Measurements from ENCODE around the gene KSR1. TPM values are rescaled to one million over a fixed set of nuclear protein-coding genes. Genes with fewer than 3 reads are reported as not detected.
"Not testable (repeated sequence)": the region's sequence is repeated elsewhere in the genome, so short reads cannot be mapped to it uniquely, and the experiment has no call there.

The KSR1 gene
- total RNA-seq, 2 donors from 2014 or later = 33.7 to 46.3 TPM

DNA sequence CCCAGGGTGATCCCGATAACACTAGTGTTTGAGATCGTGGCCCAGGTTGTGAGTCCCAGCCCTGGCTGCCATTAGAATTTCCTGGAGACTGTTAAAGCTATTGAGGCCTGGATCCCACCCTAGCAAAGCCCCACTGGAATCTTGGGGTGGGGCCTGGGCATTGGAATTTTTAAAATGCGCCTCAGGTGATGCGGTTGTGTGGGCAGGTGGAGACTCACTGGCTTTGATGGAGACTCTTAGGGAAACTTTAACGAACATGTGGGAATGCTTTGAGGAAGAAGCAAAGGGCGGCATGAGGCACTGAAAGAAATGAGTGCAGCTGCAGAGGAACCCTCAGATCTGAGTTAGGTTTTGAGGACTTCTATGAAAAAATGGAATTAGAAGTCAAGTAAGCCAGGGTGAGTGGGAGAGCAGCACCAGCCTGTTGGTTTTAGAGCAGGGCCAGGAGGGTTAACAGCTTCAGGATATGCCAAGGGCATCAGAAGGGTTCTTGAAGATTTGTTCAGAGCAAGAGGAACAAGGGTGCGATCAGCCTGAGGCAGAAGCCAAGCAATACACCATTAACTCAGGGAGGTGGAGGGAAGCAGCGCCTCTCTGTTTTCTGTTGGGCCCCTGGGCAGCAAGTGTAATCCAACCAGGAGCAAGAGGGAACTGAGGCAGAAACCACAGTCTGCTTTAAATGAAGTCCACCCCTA lies 42.5 kb downstream of the KSR1 start:
- no peak overlapping the region for H3K27ac ChIP-seq (ENCODE audit: low read depth, low read length)

DNA sequence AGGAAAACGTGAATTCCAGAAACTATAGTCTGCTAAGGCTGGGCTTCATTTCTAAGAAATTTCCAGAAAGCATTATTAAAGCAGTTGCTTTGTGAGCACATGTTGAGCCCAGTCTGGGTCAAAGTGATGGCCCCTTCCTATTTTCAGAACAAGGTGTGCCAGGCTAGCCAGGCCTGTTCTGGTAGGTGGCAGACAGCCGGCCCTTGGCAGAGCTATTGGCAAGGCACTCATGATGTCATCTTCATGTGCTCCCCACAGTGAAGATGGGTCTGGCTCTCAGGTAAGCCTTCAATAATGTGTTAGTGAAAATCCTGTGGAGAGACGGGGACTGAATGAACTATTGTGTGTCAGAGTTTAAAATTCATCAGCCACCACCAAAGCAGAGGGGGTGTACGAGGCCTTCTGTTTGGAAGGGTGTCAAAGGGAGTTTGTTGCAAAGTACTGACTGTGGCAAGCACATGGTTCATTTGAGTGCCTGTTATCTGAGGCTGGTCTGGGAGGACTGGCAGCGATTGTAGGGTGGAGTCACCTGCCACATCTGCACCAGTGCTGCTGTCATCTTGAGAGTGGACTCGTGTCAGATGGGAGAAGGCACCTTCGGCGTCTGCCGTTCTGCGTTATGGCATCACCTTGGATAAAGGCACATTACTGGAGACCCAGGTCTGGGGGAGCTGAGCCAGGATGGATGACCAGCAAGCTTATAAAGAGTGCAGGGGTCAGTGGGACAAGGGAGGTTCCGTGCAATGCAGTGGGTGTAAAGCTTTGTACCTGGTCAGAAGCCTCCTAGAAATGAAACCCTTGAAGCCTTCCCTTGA lies 43.4 kb downstream of the KSR1 start:
- 92 to 95% methylated on average over 8 to 11 of the region's 11 CpGs for WGBS, 2 experiments (ENCODE audit: insufficient coverage in 1 of 2, insufficient read length in 1 of 2)
- Mint-ChIP-seq H3K4me1 (peaks cover 25% of the 10 kb centered on the region), H3K27ac (no peak overlapping the region), H3K4me3 (no peak overlapping the region), H3K27me3 (ENCODE audit: insufficient read depth) (no peaks in the 10 kb centered on the region), H3K9me3 (peaks cover 40% of the 10 kb centered on the region), H3K36me3 (ENCODE audit: low read depth) (peaks cover 50% of the 10 kb centered on the region)
- no peak for DNase-seq
- Histone ChIP-seq H3K27ac (ENCODE audit: low read depth, low read length) (no peak overlapping the region), H3K4me1 (ENCODE audit: control insufficient read depth, insufficient read depth, low read length) (peaks cover 6% of the 10 kb centered on the region), H3K9me3 (ENCODE audit: control insufficient read depth, low read length) (peaks cover 28% of the 10 kb centered on the region), H3K27me3 (ENCODE audit: control insufficient read depth, insufficient read depth, low read length, poor library complexity, severe bottlenecking) (no peaks in the 10 kb centered on the region), H3K4me3 (ENCODE audit: low read length) (no peak overlapping the region), H3K36me3 (ENCODE audit: control insufficient read depth, insufficient read depth, low read length) (peaks cover 11% of the 10 kb centered on the region), H3K9ac (ENCODE audit: extremely low read depth, low read length, poor library complexity, severe bottlenecking) (no peak overlapping the region)
- TF ChIP-seq, protein P1, sequence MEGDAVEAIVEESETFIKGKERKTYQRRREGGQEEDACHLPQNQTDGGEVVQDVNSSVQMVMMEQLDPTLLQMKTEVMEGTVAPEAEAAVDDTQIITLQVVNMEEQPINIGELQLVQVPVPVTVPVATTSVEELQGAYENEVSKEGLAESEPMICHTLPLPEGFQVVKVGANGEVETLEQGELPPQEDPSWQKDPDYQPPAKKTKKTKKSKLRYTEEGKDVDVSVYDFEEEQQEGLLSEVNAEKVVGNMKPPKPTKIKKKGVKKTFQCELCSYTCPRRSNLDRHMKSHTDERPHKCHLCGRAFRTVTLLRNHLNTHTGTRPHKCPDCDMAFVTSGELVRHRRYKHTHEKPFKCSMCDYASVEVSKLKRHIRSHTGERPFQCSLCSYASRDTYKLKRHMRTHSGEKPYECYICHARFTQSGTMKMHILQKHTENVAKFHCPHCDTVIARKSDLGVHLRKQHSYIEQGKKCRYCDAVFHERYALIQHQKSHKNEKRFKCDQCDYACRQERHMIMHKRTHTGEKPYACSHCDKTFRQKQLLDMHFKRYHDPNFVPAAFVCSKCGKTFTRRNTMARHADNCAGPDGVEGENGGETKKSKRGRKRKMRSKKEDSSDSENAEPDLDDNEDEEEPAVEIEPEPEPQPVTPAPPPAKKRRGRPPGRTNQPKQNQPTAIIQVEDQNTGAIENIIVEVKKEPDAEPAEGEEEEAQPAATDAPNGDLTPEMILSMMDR (conservative IDR thresholded peaks at IDR 0.05) = no peak

More for the DNA sequence above, 42.5 kb downstream of the KSR1 start:
- Histone ChIP-seq H3K27me3 (ENCODE audit: control insufficient read depth, insufficient read depth, low read length, poor library complexity, severe bottlenecking) (no peaks in the 10 kb centered on the region), H3K4me1 (ENCODE audit: control insufficient read depth, insufficient read depth, low read length) (peaks cover 6% of the 10 kb centered on the region), H3K9me3 (ENCODE audit: control insufficient read depth, low read length) (peaks cover 28% of the 10 kb centered on the region), H3K4me3 (ENCODE audit: low read length) (no peak overlapping the region), H3K9ac (ENCODE audit: extremely low read depth, low read length, poor library complexity, severe bottlenecking) (no peak overlapping the region), H3K36me3 (ENCODE audit: control insufficient read depth, insufficient read depth, low read length) (peaks cover 11% of the 10 kb centered on the region)
- Mint-ChIP-seq H3K9me3 (peaks cover 40% of the 10 kb centered on the region), H3K27ac (no peak overlapping the region), H3K4me1 (peaks cover 34% of the 10 kb centered on the region), H3K4me3 (no peak overlapping the region), H3K36me3 (ENCODE audit: low read depth) (peaks cover 48% of the 10 kb centered on the region), H3K27me3 (ENCODE audit: insufficient read depth) (no peaks in the 10 kb centered on the region)
- no peak for DNase-seq
- WGBS, 2 experiments (ENCODE audit: insufficient coverage in 1 of 2, insufficient read length in 1 of 2) = 92 to 97% methylated on average over 8 of the region's 8 CpGs
- TF ChIP-seq, protein P1 (conservative IDR thresholded peaks at IDR 0.05) = no peak

DNA sequence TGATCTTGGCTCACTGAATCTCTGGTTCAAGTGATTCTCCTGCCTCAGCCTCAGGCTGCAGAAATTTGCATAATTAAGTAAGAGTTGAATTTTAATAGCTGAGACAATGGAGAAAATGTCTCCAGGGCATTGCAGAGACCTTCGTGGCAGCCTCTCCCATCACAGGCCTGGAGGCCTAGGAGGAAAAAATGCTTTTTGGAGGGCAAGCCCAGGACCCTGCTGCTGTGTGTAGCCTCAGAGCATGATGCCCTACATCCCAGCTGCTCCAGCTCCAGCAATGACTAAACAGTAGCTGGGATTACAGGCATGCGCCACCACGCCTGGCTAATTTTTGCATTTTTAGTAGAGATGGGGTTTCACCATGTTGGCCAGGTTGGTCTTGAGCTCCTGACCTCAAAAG lies 45.1 kb downstream of the KSR1 start:
- H3K27ac Mint-ChIP-seq; H3K9ac ChIP-seq (ENCODE audit: extremely low read depth, low read length, poor library complexity, severe bottlenecking); H3K4me3 Mint-ChIP-seq; H3K27me3 Mint-ChIP-seq (ENCODE audit: insufficient read depth); H3K27ac ChIP-seq (ENCODE audit: low read depth, low read length); DNase-seq; H3K4me3 ChIP-seq (ENCODE audit: low read length); H3K27me3 ChIP-seq (ENCODE audit: control insufficient read depth, insufficient read depth, low read length, poor library complexity, severe bottlenecking): not testable (repeated sequence)
- peaks cover 50% of the 10 kb centered on the region for H3K36me3 Mint-ChIP-seq (ENCODE audit: low read depth)
- Histone ChIP-seq H3K9me3 (ENCODE audit: control insufficient read depth, low read length) (peaks cover 28% of the 10 kb centered on the region), H3K36me3 (ENCODE audit: control insufficient read depth, insufficient read depth, low read length) (peaks cover 11% of the 10 kb centered on the region), H3K4me1 (ENCODE audit: control insufficient read depth, insufficient read depth, low read length) (peaks cover 13% of the 10 kb centered on the region)
- H3K9me3 Mint-ChIP-seq = peaks cover 40% of the 10 kb centered on the region
- H3K4me1 Mint-ChIP-seq = peaks cover 25% of the 10 kb centered on the region
- WGBS, 2 experiments (ENCODE audit: insufficient coverage in 1 of 2, insufficient read length in 1 of 2) = 90 to 92% methylated on average over 2 to 3 of the region's 3 CpGs
